GM23338 (cell line): ENCODE measurements around the gene USH2A. TPM values are rescaled to one million over a fixed set of nuclear protein-coding genes. Genes with fewer than 3 reads are reported as not detected.

Experiments
- CREB1 ChIP-seq: fragments of 250-450 bp; sonication (Bioruptor Pico); IDR thresholded peaks from 2 replicates; pipeline ENCODE4 v1.5.0; 2020; ENCODE audit warnings: low read depth, mild to moderate bottlenecking, moderate library complexity
- CTCF ChIP-seq, 2 experiments: fragments of 200-600 bp in 1 of 2; sonication (generic) in 1 of 2; conservative IDR thresholded peaks; 2 replicates each; pipeline versions ENCODE4 v1.5.1 to v1.6.1; 2016 to 2017; ENCODE audit warnings: antibody characterized with exemption in 2 of 2, low read depth in 2 of 2, mild to moderate bottlenecking in 2 of 2, moderate library complexity in 1 of 2
- EZH2 ChIP-seq: fragments of 200-600 bp; sonication (generic); IDR thresholded peaks from one replicate; pipeline ENCODE4 v1.8.0; 2017; ENCODE audit warnings: antibody characterized with exemption, mild to moderate bottlenecking, low read depth; ENCODE audit not compliant: unreplicated experiment
- EZH2phosphoT487 ChIP-seq: fragments of 200-600 bp; sonication (generic); IDR thresholded peaks from one replicate; pipeline ENCODE4 v1.8.1; 2018; ENCODE audit warnings: antibody characterized with exemption; ENCODE audit not compliant: unreplicated experiment
- JUNB ChIP-seq: IDR thresholded peaks from one replicate; pipeline ENCODE4 v1.6.1; 2016; ENCODE audit warnings: antibody characterized with exemption; ENCODE audit not compliant: unreplicated experiment
- NANOG ChIP-seq: IDR thresholded peaks from 2 replicates; pipeline ENCODE4 v1.6.1; 2016; ENCODE audit warnings: antibody characterized with exemption, borderline replicate concordance
- POLR2AphosphoS5 ChIP-seq: IDR thresholded peaks from 2 replicates; pipeline ENCODE4 v1.6.1; 2016; ENCODE audit warnings: antibody characterized with exemption, low read depth
- STAT1 ChIP-seq: IDR thresholded peaks from one replicate; pipeline ENCODE4 v1.6.1; 2016; ENCODE audit warnings: antibody characterized with exemption; ENCODE audit not compliant: unreplicated experiment
- ZNF114 ChIP-seq: fragments of 250-450 bp; sonication (Bioruptor Pico); IDR thresholded peaks from 2 replicates; pipeline ENCODE4 v1.5.0; 2020; ENCODE audit warnings: mild to moderate bottlenecking, moderate library complexity
- ZNF331 ChIP-seq: fragments of 250-450 bp; sonication (Bioruptor Pico); IDR thresholded peaks from 2 replicates; pipeline ENCODE4 v1.5.0; 2020; ENCODE audit warnings: low read depth, mild to moderate bottlenecking, moderate library complexity
- ZNF462 ChIP-seq: fragments of 250-450 bp; sonication (Bioruptor Pico); IDR thresholded peaks from 2 replicates; pipeline ENCODE4 v1.5.0; 2020; ENCODE audit warnings: mild to moderate bottlenecking, moderate library complexity
- polyA plus RNA-seq: library from polyadenylated mRNA; unstranded; fragments of >200 nt; fragmentation: Nextera tagmentation; extraction: Ambion mirVana; gene quantifications from 2 replicates; pipeline ENCODE4 v1.2.1, GENCODE V29; 2016
- total RNA-seq: library from RNA; depleted of rRNA; stranded (reverse); fragments of >200 nt; shearing (Covaris generic); gene quantifications from 2 replicates; pipeline ENCODE4 v1.2.3, GENCODE V29; 2014
- TF ChIP-seq, protein P1 (sequence below): IDR thresholded peaks from 2 replicates; pipeline ENCODE4 v1.6.1; 2016; ENCODE audit warnings: antibody characterized with exemption

The USH2A gene
- total and polyA plus RNA-seq, 2 experiments from 2014 or later = 0.03 TPM

GRCh38 chr1:216207154-216207553 lies 216.1 kb downstream of the USH2A start (continued):
- no peak for TF ChIP-seq ZNF462 (CRISPR knock-in tag)
- no peak for TF ChIP-seq POLR2AphosphoS5
- TF ChIP-seq, protein P1, sequence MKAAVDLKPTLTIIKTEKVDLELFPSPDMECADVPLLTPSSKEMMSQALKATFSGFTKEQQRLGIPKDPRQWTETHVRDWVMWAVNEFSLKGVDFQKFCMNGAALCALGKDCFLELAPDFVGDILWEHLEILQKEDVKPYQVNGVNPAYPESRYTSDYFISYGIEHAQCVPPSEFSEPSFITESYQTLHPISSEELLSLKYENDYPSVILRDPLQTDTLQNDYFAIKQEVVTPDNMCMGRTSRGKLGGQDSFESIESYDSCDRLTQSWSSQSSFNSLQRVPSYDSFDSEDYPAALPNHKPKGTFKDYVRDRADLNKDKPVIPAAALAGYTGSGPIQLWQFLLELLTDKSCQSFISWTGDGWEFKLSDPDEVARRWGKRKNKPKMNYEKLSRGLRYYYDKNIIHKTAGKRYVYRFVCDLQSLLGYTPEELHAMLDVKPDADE = no peak
- TF ChIP-seq JUNB = no peak
- TF ChIP-seq EZH2 = no peak
- no peak for TF ChIP-seq EZH2phosphoT487
- TF ChIP-seq NANOG = no peak
- no peak for TF ChIP-seq ZNF114
- no peak for TF ChIP-seq CTCF (conservative IDR thresholded peaks at IDR 0.05; ENCODE audit: low read depth in 2 of 2)
- no peak for TF ChIP-seq ZNF331 (CRISPR knock-in tag)
- TF ChIP-seq CREB1 (CRISPR knock-in tag) = no peak
- no peak for TF ChIP-seq STAT1
